ENCODE measurements around the gene SLC22A5.

The SLC22A5 gene

DNA sequence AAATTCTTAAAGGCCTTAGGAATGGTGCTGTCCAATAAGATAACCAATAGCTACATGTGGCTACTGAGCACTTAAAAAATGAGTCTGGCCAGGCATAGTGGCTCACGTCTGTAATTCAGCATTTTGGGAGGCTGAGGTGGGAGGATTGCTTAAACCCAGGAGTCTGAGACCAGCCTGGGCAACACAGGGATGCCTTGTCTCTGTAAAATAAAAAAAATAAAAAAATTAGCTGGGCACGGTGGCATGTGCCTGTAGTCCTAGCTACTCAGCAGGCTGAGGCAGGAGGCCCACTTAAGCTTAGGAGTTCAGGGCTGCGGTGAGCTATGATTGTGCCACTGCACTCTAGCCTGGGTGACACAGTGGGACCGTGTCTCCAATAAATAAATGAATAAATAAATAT is 1.3 kb upstream of the SLC22A5 start:
- DNase-seq: no peak

DNA sequence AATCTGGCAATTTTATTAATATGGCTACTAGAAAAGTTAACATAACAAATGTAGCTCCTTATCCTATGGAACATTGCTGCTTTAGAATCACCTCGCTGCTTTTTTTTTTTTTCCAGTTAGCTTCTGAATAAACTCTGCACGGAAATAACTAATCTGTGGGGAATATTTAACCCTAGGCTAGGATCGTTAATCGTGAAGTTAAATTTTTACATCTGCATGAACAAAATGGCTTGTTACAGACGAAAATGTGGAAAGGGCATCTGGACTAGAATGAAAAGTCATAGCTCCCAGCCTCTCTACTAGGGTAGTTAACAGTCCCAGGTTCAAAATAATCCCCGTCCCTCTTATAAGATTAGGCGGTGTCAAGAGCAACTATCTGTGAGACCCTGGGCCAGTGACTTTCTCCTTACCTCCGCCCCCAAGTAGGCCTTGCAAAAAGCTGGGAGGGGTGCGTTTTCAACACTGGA is 470 bp upstream of the SLC22A5 start:
- no peak for DNase-seq

DNA sequence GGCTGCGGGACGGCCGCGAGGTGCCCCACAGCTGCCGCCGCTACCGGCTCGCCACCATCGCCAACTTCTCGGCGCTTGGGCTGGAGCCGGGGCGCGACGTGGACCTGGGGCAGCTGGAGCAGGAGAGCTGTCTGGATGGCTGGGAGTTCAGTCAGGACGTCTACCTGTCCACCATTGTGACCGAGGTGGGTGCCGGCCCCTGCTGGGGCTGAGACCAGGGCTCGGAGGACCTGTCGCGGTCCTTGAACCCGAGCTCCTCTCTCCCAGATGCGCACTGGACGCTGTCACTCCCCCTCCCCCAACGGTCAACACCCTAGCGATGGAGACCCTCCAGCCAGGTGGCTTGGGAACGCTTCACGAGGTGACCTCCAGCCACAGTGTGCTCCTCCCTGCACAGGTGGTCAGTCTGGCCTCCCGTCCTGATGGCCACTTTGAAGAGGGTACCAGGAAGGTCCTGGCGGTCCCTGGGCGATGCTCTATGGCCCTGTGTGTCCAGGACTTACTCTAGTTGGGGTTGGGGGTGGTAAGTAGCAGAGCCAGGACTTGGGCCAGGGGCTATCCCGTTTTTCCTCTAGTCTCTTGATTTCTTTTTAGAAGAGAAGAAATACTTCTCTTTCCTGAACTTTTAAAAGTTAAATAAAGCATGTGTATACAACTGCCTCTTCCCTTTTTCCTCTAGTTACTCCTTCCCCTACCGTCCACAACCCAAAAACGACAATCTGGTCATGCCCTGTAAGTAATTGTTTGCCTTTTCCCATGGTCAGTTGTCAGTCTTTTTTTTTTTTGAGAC is 866 bp downstream of the SLC22A5 start:
- DNase-seq: no peak

DNA sequence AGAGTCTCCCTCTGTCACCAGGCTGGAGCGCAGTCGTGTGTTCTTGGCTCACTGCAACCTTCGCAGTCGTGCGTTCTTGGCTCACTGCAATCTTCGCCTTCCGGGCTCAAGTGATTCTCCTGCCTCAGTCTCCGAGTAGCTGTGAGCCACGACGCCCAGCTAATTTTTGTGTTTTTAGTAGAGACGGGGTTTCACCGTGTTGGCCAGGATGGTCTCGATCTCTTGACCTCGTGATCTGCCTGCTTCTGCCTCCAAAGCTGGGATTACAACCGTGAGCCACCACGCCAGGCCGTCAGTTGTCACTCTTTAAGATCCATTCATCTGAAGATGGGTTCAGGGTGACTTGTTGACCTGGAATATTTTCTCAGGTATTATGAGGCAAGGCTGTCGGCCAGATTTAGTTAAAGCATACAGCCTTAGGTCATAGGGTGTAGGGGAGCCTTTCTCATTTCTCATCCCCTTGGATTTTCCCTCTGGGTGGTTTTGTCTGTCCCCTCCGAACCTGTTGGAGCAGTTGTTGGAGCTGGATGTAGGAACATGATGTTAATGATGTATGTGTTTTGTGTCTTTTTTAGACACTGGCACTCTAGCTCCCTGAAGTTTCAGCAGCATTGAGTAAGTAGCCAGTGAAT is 1.6 kb downstream of the SLC22A5 start:
- DNase-seq: no peak

DNA sequence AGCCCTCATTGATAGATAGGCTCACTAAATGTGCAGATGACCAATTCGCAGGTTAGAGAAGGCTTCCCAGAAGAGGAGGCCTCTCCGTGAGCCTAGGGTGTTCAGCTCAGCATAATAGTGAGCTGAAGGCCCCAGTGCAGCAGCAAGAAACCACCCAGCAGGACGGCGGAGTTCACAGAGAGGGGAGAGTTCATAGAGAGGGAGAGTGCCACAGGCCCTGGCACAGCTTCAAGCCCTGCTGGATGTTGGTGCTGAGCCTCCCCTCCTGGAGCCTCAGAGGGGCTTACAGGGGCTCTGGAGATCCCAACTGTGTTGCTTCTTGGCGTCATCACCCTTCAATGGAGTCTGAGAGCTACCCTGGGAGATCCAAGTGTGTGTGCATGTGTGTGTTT is 2.1 kb downstream of the SLC22A5 start:
- no peak for DNase-seq

DNA sequence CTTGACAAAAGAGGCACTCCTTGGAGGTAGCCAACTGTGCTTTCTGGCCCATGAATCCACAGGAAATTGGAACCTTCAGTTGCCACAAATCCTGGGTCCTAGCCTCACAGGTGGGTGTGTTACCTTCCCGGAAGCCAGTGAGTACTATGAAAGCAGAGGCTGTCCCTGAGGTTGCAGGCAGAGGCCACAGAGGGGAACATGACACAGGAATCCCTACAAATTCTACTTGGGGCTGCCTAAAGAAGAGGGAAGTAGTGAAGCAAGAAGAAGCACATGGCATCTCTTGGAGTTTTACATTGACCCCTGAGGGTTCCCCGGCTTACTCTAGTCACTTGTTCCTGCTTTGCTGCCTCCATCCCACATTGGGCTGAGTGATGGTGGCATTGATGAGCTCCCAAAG is 2.6 kb downstream of the SLC22A5 start:
- no peak for DNase-seq

DNA sequence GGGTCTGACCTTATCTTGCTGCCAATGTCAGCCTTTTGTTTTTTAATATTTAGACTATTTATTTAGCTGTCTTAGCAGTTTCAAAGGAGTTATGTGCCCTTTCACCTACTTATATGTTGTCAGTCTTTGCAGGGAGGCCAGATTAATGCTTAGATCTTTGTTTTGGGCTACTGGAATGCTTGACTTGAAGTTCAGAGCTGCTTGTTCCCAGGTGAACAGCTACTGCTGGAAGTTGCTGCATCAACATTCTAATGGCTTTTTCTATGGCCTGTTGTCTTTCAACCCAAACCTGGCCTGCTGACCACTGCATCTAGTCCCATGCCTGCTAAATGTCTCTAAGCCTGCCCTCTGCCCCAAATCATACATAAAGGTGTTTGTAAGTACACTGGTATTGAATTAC is 3.0 kb downstream of the SLC22A5 start:
- DNase-seq: no peak

DNA sequence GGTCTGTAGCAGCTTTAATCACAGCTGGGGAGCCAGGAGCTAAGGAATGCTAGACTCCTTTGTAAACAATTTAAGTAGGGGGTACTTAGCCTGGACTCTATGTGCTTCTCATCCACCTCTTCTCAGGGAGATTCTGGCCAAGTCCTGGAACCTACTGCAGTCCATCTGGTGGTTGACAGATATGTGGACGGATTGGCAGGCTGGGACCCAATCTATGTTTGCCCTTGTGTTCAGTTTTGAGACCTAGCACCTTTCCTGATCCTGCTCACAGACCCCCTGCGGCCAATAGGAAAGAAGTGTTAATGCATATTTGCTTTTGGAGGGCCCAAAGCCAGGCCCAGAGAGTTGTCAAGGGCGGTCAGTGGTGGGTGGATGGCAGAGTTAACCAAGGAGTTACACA is 6.4 kb downstream of the SLC22A5 start:
- DNase-seq: no peak

DNA sequence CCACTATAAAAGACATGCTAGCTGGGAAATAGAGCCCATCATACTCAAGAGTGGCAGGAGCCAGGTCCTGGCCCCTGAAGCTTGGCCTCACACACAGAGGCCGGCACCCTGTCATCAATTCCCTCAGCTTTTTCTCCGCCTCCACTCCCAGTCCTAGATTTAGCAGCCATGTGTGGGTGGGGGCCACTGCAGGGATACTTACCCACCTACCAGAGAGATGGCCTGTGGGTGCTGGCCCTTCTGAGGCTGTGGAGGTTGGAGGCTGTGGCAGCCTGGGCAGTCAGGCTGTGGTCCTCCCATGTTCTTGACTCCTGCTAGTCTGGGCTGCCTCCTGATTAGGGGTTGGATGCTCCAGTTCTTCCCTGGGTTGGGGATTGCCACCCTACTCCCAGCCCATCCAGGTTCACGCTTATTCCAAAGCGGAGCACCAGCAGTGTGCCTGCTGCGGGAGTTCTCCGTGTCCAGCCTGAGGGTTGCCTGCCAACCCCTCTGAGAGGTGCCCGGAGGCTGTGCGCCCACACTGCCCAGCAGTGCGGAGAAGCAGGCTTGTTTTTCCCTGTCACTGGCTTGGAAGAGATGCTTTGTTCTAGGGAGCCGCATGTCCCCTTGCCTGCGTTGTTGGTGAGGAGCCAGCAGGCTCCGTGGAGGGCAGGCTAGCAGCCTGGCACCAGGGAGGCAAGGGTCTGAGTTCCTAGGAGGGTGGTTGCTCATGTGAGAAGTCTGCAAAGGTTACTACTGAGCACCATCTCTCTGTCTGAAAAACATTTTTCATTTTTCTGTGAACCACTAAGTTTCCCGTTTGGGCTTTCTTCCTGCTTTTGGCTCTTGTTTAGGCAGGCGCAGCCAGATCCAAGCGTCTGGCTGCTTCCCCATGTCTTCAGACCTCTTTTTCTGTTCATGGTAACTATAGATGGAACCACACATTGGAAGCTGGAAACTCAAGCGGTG is 7.5 kb downstream of the SLC22A5 start:
- DNase-seq: no peak

DNA sequence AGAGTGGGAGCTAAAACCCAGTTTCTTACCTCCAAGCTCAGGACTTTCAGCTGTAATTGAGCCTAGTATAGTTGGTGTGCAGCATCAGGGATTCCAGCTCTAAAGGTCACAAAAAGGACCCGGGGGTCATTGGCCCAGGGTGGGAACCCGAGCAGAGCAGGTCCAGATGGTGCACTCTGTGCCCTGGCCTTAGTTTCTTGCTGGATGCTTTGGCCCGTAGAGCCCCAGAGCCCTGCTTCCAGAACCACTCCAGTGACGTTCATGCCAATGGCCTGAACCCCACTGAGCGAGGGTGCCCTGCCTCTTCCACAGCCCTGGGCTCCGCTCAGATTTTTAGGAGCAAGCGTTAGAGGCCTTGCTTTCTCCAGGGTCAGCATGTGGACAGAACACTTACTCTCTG is 8.2 kb downstream of the SLC22A5 start:
- no peak for DNase-seq

DNA sequence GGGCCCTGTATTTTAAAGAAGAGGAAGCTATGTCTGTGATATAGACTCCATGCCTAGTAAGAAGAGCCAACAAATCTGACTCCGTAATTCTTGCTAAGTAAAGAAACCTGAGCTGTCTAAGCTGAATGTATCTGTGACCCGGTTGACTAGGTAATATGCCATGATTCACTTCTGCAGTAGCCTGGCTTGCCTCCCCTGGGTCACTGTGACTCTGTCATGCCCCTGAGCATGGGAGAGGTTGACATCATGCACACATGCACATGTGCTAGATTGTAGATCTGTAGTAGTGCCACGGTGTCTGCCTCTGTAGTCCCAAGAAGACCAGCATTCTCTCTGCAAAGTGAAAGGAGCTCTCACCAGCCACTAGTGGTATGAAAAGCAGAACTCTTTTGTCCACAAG is 9.1 kb downstream of the SLC22A5 start:
- DNase-seq: no peak

DNA sequence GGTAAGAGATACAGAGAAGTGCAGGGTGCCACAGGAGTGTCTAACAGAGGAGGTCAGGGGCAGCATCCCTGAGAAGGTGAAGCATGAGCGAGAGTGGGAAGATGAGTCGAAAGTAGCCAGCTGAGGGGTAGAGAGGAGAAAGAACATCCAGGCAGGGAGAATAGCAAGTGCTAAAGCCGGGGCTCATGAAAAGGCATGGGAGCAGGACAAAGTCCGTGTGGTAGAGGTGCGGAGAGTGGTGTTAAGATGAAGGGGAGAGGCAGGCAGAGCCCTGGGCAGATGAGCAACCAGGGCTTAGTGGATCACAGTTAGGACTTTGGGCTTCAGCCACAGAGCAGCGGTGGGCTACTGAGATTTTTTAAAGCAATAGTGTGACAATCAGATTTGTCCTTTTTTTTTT is 10.5 kb downstream of the SLC22A5 start:
- no peak for DNase-seq

DNA sequence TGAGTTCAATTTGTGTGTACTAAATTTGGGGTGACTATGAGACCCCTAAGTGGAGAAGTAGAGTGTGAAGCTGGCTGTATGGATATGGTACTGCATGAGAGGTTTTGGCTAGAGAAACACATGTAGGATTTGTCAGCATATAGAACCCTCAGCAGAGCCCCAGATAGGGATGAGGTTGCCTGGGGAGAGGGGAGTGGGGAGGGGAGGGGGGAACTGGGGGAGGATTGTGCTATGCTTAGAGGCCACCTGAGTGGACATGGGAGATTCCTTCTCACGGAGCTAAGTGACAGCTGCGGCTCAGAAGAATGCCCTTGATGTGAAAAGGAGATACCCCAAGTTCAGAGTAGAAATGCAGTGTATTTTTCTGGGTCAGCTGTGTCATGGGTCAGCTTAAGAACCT is 11.2 kb downstream of the SLC22A5 start:
- no peak for DNase-seq

DNA sequence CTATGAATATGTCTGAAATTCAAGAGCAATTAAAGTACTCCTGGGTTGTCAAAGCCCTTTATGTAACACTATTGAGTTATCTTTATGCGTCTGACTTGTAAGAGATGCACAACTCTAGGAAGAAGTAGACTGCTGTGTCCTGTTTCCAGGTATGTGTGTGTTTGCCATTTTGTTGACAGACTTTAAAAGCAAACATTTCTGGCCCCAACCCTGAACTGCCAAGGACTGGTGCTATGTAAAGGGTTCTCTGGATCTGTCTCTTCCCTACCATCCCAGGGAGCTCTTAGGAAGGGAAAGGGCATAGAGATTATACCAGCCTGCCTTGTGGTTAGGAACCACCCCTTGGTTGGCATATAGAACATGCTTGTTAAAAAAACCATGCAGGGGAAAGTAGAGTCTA is 12.1 kb downstream of the SLC22A5 start:
- no peak for DNase-seq

DNA sequence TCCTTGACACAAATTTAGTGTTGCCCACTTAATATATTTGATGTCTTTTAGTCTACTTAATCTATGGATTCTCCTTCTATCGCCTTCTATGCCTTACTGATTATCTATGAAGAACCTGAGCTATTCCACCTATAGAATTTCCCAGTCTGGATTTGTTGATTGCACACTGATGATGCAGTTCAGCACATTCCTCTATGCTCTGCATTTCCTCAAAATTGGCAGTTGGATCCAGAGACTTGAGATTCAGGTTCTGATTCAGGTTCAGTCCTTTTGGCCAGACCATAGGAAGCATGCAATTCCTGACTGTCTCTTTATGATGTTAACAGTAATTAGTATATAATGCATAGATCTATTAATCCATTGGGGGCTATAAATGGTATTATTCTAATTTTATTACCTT is 13.8 kb downstream of the SLC22A5 start:
- no peak for DNase-seq

DNA sequence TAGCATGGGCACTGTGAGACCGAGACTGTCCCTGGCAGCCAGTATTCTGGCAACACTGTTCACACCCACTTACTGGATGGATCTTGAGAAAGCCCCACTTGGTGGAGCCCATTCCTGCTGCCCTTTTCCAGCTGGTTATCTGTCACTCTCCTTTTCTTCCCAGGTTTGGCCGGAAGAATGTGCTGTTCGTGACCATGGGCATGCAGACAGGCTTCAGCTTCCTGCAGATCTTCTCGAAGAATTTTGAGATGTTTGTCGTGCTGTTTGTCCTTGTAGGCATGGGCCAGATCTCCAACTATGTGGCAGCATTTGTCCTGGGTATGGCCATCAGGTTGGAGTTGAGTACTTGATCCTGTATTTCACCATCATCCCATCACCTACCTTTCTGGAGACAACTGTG is 14.5 kb downstream of the SLC22A5 start:
- DNase-seq: no peak

DNA sequence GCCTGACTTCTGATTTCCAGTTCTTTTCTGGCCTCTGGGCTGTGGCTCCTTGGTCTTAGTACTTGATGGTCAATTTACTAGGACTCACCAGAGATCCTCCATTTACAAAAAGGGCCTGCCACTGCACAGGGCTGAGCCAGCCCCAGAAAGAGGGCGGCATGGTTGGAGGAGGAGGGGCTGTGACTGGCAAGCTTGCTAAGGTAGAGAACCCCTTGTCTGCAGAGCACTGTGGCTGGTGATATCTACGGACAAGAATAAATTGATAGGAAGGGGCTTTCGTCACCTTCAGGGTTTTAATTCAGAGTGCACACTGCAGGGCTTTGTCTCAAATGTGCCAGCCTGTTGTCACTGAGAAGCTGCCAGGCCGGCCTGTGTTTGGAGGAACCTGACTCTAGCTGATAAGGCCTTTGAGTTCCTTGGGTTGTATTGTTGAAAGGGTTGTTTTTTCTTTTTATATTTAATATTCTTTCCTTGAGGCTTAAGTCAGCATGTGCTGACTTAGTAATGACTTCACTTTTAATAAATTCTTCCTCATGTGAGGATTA is 15.1 kb downstream of the SLC22A5 start:
- no peak for DNase-seq

DNA sequence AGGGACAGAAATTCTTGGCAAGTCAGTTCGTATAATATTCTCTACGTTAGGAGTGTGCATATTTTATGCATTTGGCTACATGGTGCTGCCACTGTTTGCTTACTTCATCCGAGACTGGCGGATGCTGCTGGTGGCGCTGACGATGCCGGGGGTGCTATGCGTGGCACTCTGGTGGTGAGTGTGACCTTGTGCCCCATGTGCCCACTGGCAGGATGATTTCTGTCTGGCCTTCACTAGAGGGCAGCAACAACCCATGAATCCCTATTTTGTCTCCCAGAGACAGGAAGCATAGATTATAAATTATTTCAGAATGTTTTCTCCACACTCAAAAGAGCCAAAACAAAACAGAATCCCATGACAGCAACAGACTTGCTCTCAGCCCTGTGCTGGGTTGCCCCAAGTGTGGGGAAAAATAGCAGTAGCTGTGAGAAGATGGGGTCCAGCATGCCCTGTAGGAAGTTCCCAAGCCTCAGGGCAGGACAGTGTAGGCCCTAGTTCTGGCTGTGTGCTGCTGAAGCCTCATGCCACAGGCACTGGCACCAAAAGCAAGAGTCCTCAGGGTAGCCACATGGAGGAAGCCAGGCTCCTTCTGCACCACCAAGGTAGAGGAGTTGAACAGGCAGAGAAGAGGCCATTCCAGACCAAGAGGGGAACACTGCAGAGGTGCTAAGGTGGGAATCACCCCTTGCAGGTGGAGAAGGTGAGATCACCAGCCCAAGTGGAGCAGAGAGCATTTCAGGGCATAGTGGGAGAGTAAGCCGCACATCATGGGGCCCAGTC is 16.0 kb downstream of the SLC22A5 start:
- DNase-seq: peak; percentile 12

DNA sequence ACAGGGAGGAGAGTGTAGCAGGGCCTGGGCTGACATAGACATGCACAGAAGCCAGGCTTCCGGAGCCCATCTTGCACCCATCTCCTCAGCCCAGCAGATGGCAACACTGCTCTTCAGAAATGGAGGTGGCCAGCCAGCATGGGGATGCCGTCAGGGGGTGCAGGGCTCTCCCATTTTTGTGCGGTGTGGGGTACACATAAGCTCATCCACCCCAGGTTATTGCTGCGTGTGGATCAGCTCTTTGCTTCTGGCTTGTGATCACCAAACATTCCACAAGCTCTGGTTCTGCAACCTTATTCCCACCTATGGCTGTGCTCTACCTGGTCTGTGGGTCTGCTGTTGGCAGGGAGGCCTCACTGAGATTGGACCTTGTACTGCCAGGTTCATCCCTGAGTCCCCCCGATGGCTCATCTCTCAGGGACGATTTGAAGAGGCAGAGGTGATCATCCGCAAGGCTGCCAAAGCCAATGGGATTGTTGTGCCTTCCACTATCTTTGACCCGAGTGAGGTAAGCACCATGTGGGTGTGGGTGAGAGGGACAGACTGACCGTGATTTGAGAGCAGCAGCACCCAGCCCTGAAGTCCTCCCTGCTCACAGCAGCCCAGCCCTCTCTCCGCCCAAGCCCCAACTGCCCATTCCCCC is 17.3 kb downstream of the SLC22A5 start:
- DNase-seq: peak; percentile 18

DNA sequence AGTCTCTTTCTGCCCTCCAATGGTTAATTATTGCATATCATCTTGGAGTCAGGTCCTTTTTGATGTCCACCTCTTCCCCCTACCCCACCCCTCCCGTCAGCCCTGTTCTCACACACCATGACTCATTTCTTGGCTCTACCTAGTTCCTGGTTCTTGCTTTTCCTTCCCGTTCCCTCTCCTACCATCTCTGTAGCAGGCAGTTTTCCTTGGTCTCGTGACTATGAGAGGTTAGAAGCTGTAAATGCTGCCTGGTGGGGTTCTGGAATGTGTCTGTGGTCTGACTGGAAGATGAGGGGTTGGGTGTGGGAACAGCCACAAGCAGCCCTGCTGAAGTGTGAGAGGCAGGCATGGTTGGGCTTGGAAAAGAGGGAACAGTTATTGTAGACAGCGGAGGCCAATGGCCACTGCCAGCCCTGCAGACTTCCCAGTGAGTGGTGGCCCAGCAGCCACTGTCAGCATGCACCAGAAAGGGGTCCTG is 18.2 kb downstream of the SLC22A5 start:
- DNase-seq: no peak

DNA sequence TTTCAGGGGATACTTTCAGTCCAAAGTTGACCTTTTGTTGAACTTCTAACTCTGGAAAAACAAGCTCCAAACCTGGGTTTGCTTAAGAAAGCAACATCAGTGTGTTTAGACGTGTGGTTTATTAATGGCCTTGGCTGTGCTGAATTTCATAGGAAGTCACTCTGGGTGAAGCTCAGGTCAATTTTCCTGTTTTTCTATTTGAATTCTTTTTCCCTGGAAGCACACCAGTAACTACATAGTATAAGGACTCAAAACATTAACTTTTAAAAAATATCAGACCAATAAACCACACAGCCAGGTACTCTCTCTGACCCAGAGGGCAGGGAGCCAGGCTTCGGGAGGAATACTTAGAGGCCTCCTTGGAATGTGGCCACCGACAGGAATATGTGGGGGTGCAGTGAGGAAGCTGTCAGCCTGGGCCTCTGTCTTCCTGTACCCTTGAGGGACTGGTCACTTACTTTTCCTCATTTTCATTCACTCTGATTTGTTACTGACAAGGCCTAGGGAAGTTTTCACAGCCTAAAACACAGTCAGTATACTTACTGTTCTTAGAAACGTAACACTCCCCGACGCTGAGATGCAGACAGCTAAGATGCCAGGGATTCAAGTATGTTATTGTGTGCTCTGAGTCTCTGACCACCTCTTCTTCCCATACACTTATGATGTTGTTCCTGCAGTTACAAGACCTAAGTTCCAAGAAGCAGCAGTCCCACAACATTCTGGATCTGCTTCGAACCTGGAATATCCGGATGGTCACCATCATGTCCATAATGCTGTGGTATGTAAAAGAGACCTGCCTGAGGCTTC is 18.9 kb downstream of the SLC22A5 start:
- no peak for DNase-seq
